ENCODE results near the gene MYO3B.

DNA sequence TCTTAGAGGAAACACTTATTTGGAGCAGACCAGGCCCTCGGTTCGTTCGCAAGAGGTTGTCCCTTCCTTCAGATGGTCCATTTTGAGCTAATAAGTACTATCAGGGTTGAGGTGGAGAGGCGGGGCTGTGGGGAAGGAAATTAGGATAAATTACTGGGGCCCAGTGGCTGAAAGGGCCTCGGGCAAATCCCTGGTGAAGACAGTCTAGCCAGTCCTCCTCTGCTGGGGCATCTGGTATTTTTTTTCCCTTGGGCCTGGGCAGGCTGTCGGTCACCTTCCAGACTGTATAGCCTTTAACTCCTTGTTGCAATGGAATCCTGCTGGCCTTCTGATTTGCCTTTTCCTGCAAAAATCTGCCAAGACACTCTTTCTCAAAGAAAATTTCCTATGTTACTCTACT is 1.7 kb upstream of the MYO3B start:
- TF ChIP-seq, protein P1, sequence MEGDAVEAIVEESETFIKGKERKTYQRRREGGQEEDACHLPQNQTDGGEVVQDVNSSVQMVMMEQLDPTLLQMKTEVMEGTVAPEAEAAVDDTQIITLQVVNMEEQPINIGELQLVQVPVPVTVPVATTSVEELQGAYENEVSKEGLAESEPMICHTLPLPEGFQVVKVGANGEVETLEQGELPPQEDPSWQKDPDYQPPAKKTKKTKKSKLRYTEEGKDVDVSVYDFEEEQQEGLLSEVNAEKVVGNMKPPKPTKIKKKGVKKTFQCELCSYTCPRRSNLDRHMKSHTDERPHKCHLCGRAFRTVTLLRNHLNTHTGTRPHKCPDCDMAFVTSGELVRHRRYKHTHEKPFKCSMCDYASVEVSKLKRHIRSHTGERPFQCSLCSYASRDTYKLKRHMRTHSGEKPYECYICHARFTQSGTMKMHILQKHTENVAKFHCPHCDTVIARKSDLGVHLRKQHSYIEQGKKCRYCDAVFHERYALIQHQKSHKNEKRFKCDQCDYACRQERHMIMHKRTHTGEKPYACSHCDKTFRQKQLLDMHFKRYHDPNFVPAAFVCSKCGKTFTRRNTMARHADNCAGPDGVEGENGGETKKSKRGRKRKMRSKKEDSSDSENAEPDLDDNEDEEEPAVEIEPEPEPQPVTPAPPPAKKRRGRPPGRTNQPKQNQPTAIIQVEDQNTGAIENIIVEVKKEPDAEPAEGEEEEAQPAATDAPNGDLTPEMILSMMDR (IDR thresholded peaks at IDR 0.05): no peak
- TF ChIP-seq POLR2A (IDR thresholded peaks at IDR 0.05): no peak

Measured in uterus (tissue), 2 donors.